GM18498 (cell line): ENCODE data around the gene FAM186B.

Source experiments
- ATAC-seq: cut with Tn5 transposase; IDR thresholded peaks from one replicate; pipeline ENCODE4 v1.9.1; 2021; ENCODE audit warnings: mild to moderate bottlenecking, moderate library complexity; ENCODE audit not compliant: unreplicated experiment

FAM186B gene

DNA sequence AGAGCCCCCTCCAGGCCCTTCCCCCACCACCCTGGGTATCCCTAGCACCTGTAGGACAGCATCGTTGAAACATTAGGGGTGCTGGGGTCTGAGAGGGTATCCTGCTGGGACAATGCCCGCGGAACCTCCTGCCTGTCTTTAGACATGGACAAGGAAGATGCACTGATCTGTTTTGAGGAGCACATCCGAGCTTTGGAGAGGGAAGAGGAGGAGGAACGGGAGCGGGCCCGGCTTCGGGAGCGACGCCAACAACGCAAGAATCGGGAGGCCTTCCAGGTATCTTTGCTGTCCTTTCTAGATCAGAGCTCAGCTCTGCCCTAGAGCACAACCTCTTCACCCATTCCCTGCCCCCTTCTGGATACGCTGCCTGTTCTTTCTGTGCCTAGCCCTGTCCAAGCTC, 31.1 kb upstream of the FAM186B start:
- ATAC-seq: no peak

DNA sequence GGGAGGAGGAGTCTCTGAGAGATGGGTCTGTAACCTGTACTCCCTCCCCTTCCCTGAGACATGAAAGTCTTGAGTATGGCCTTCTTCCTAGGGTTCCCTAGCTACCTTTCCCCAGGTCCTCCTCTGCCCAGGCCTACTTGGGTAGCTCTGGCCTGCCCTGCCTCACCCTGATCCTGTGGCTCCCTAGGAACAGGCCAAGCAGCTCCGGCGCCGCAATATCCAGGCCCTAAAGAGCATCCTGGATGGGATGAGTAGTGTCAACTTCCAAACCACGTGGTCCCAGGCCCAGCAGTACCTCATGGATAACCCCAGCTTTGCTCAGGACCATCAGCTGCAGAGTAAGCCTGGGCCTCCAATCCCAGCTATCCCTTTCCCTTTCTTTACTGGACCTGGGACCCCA, 30.2 kb upstream of the FAM186B start:
- no peak for ATAC-seq

GRCh38 chr12:49635036-49635435, 29.6 kb upstream of the FAM186B start:
- no peak for ATAC-seq

DNA sequence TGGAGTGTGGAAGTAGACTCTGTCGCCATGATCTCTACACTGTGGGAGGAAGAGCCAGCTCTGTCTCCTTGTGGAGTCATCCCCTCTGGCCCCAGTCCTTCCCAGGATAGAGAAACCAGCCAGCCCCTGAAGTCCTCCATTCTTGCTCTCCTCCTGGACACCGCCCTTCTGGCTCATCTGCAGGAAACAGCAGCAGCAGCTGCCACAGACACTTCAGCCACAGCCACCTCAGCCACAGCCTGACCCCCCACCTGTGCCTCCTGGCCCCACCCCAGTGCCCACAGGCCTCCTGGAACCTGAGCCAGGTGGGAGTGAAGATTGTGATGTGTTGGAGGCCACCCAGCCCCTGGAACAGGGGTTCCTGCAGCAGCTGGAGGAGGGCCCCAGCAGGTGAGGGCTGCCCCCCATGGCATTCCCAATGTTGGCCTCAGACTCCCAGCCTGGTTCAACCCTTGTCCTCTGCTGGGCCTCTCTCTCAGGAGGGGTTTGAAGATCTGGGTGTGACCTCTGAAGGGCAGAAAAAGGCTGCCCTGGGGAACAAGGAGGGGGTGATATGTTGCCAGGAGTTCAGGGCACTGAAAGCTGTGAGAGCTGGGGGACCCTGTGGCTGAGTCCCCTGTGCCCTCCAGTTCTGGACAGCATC, 28.4 kb upstream of the FAM186B start:
- ATAC-seq: no peak

- ATAC-seq: no peak
Measured at GRCh38 chr12:49632986-49633702, 27.7 kb upstream of the FAM186B start.

DNA sequence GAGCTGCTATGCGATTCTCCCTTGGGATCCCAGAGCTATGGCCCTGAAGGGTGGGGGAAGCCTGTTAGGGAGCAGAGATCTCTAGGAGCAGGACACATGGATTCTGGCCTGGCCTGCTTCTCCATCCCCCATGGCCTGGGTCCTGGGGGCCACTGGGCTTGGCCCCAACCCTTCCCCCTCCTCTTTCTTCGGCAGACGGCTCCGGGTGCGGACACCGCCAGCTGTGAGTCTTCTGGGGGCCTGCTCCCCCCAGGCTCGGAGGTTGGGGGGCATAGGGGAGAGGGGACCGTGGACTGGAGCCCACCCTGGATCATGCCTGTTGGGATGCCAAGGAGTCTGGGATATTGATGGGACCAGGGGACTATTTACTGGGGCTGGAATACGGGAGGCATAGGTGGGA, 27.0 kb upstream of the FAM186B start:
- no peak for ATAC-seq

DNA sequence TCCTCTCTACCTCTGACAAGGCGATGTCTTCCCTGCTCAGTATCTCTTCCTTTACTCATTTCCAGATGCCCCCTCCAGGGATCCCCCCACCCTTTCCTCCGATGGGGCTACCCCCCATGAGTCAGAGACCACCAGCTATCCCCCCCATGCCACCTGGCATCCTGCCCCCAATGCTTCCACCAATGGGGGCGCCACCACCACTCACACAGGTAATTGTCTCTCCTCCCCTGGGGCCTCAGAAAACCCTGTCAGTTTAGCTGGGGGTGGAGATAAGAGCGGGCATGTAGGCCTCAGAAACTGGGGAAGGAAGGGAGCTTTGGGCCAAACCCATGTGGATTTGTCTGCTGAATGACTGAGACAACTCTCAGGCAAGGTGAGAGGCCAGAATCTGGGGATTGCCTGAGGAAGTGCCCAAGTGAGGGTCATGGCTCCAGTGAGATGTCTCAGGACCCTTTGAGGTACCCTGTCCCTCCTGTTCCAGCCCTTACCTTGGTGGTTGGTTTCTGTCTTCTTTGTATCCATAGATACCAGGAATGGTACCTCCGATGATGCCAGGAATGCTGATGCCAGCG, 26.0 kb upstream of the FAM186B start:
- no peak for ATAC-seq

- no peak for ATAC-seq
Measured at GRCh38 chr12:49627752-49628360, 22.4 kb upstream of the FAM186B start.

DNA sequence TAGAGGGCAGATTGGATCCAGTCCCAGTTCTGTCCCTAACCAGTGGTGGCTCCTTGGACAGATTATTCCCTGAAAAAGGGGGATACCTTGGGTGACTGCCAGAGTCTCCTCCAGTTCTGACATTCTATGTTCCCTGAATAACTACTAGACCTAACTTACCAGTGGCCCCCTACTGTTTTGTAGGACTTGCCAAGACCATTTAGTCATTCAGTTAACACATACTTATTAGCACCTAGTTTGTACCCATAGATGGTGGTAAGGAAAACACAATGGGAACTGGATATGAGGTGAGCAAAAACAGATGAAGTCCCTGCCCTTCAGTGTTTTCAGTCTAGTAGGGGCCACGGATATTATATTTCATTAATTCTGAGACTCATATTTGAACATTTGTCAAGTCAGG, 21.4 kb upstream of the FAM186B start:
- ATAC-seq: no peak

DNA sequence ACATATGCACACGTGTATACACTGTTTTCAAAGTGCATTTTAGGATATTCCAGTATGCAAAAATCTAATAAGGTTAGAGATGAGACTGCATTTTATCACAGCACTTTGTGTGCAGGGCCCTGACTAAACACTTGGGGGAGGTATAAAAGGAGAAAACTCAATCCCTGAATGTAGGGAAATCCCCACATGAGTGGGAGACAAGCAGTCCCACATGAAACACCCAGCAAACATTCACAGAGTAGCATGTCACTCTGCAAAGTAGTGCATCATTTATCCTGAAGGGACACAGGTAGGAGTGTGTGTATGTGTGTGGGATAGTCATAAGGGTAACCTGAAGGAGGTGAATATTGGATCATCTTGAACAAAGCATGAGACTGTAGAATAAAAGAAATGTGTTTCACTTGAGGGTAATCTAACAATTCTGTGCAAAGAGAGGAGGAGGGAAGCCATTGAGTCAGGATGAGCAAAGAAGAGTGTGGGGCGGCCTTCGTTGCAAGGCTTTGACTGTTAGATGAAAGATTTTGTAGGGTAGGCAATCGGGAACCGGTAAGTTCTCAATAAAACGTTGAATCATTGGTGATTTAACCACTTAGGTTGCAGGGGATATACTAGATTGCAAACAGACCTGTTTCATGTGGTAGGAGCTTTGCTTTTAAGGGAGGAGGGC, 20.9 kb upstream of the FAM186B start:
- ATAC-seq: no peak

GRCh38 chr12:49624921-49625577, 19.6 kb upstream of the FAM186B start:
- ATAC-seq: no peak

- ATAC-seq: peak; percentile 79
Measured at GRCh38 chr12:49623142-49623904, 17.9 kb upstream of the FAM186B start, which contains the start of gene PRPF40B. Gene PRPF40B, plus strand, starts transcription at chr12:49623561. Its CDS starts 30 bp downstream, at chr12:49623591.

DNA sequence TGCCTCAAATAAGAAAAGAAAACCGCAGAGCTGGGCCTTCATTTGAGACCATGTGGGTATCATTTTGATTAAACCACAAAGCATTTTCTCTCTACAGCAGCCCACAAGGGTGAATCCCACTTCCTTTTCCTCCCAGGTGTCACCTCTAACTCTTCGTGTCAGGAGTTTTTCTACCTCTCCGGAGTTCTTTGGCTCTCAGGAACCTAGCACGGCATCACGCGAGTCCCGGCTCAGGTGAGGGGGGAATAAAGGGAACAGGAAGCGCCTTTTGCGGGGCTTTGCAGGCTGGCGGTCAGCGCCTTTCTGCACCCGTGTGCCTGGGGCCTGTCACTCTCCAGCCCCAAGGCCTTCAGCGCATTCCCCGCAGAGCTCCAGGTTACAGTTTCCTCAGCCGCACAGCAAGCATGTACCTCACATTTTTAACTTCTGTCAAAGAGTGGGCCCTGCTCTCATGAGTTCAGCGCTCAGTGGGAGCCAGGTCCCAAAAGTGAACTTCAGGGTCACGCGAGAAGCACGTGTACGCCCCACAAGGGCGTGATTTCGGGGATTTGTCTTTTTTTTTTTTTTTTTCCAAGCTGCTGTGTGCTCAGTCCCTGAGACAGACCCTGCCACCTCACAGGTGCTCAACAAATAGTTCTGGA, 17.2 kb upstream of the FAM186B start:
- peak; percentile 33 for ATAC-seq

GRCh38 chr12:49621651-49622500, 16.4 kb upstream of the FAM186B start:
- no peak for ATAC-seq

- no peak for ATAC-seq
Measured at GRCh38 chr12:49619286-49619685, 13.8 kb upstream of the FAM186B start.

DNA sequence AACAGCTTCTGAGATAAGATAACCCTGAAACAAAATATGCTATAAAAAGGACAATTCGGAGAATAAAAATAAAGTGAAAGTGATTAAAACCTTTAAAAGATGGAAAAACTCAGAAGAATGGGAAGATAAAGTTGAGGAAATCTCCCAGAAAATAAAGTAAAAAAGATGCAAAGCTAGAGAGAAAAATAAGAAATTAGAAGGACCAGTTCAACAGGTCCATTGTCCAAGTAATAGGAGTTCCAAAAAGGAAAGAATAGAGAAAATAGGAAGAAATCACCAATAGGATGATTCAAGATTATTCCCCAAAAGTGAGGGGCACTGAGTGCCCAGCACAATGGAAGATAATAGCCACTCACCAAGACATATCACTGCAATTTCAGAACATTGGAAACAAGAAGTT, 13.1 kb upstream of the FAM186B start:
- no peak for ATAC-seq

GRCh38 chr12:49616533-49617219, 11.2 kb upstream of the FAM186B start:
- ATAC-seq: no peak

- ATAC-seq: no peak
Measured at GRCh38 chr12:49615725-49616124, 10.3 kb upstream of the FAM186B start.
